OCI-LY3 (cell line): ENCODE data around the gene INSYN1.

Experiments
- H2AFZ ChIP-seq: fragments of 200-600, 300-600 bp; shearing (Covaris generic); 2 replicates; pipeline ENCODE4 v1.6.0; 2014; ENCODE audit warnings: antibody characterized with exemption, low read depth, low read length
- H3K27ac ChIP-seq: fragments of 200-600, 300-600 bp; sonication (generic); 2 replicates; pipeline ENCODE4 v1.5.1; 2014; ENCODE audit warnings: mild to moderate bottlenecking, low read length, moderate library complexity, mixed read lengths
- H3K27me3 ChIP-seq: fragments of 200-600, 300-600 bp; sonication (generic); 2 replicates; pipeline ENCODE4 v1.6.1; 2014; ENCODE audit warnings: low read depth, low read length, mixed read lengths
- H3K36me3 ChIP-seq: fragments of 200-600, 300-600 bp; sonication (generic); replicated peaks from 2 replicates; pipeline ENCODE3; 2014; ENCODE audit warnings: low read depth, low read length, mixed read lengths
- H3K4me1 ChIP-seq: fragments of 300-600, 200-600 bp; sonication (generic); 2 replicates; pipeline ENCODE4 v1.6.1; 2014; ENCODE audit warnings: low read length, mixed read lengths
- H3K4me2 ChIP-seq: fragments of 200-600, 300-600 bp; sonication (generic); 2 replicates; pipeline ENCODE4 v1.6.1; 2014; ENCODE audit warnings: low read length, mixed read lengths
- H3K4me3 ChIP-seq: fragments of 300-600, 200-600 bp; sonication (generic); 2 replicates; pipeline ENCODE4 v1.5.1; 2014; ENCODE audit warnings: antibody characterized with exemption, mild to moderate bottlenecking, low read length, moderate library complexity
- H3K79me2 ChIP-seq: fragments of 300-600, 200-600 bp; shearing (Covaris generic); 2 replicates; pipeline ENCODE4 v1.6.1; 2014; ENCODE audit warnings: mild to moderate bottlenecking, low read length, mixed read lengths
- H3K9ac ChIP-seq: fragments of 300-600, 200-600 bp; shearing (Covaris generic); 2 replicates; pipeline ENCODE4 v1.6.0; 2014; ENCODE audit warnings: mild to moderate bottlenecking, low read length, moderate library complexity
- H3K9me3 ChIP-seq: fragments of 200-600, 300-600 bp; shearing (Covaris generic); 2 replicates; pipeline ENCODE4 v1.6.1; 2014; ENCODE audit warnings: low read length, mixed read lengths; ENCODE audit not compliant: insufficient read depth
- H4K20me1 ChIP-seq: fragments of 200-600, 300-600 bp; sonication (generic); 2 replicates; pipeline ENCODE4 v1.6.1; 2016; ENCODE audit warnings: low read length, mixed read lengths; ENCODE audit not compliant: insufficient read depth
- EZH2phosphoT487 ChIP-seq: fragments of 200-600 bp; shearing (Covaris generic); IDR thresholded peaks from 2 replicates; pipeline ENCODE4 v1.6.1; 2018; ENCODE audit warnings: antibody characterized with exemption, mixed run types, low read depth
- TF ChIP-seq, protein P1 (sequence below): fragments of 200-600, 300-600 bp; sonication (generic); IDR thresholded peaks from 2 replicates; pipeline ENCODE4 v1.5.1; 2014; ENCODE audit warnings: antibody characterized with exemption, low read length, low read depth

Gene INSYN1

DNA sequence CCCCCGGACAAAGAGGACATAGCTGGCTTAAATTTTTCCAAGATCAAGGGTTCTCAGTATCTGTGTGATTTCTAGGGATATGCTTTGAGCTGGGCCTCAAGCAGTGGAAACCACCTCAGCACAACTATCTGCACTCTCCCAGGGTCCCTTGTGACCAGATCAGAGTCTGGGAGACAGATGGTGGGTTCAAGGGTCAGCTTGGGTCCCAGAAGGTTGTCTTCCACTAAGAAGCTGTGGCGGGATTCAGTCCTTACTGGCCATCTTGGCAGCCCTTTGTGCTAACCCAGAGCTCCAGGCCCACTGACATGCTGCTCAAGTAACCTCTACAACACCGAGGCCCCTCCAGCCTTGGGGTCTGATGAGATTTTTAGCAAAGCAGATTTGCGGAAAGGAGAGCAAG, 2.7 kb downstream of the INSYN1 start:
- Histone ChIP-seq H3K4me1 (peaks cover 7% of the 10 kb centered on the region), H3K9me3 (no peaks in the 10 kb centered on the region), H2AFZ (no peak overlapping the region), H3K79me2 (no peaks in the 10 kb centered on the region), H3K4me3 (no peak overlapping the region), H3K36me3 (no peaks in the 10 kb centered on the region), H3K27ac (no peak overlapping the region), H3K9ac (no peak overlapping the region), H4K20me1 (no peaks in the 10 kb centered on the region), H3K4me2 (no peak overlapping the region), H3K27me3 (peaks cover 6% of the 10 kb centered on the region)
- TF ChIP-seq EZH2phosphoT487: no peak
- TF ChIP-seq, protein P1, sequence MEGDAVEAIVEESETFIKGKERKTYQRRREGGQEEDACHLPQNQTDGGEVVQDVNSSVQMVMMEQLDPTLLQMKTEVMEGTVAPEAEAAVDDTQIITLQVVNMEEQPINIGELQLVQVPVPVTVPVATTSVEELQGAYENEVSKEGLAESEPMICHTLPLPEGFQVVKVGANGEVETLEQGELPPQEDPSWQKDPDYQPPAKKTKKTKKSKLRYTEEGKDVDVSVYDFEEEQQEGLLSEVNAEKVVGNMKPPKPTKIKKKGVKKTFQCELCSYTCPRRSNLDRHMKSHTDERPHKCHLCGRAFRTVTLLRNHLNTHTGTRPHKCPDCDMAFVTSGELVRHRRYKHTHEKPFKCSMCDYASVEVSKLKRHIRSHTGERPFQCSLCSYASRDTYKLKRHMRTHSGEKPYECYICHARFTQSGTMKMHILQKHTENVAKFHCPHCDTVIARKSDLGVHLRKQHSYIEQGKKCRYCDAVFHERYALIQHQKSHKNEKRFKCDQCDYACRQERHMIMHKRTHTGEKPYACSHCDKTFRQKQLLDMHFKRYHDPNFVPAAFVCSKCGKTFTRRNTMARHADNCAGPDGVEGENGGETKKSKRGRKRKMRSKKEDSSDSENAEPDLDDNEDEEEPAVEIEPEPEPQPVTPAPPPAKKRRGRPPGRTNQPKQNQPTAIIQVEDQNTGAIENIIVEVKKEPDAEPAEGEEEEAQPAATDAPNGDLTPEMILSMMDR: no peak

DNA sequence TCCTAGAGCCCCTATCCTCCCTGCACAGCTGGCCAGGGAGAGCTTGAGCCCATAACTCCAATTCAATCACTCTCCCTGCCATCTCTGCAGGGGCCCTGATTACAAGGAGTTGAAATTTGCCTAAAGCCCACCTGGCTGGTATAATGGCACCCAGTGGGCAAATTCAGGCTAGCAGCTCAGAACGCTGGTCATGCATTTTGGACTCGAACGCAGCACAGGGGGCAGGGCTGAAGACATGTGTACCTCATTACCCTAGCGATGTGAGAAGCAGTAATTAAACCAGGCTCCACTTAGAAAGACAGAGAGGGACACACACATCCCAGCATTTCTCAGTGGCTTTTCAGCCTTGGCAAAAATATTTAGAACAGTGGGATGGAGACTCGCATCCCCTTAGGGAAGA, 3.2 kb downstream of the INSYN1 start:
- no peak overlapping the region for H3K9ac ChIP-seq
- TF ChIP-seq, protein P1: no peak
- TF ChIP-seq EZH2phosphoT487: no peak
- H3K4me2 ChIP-seq: no peak overlapping the region
- no peak overlapping the region for H2AFZ ChIP-seq
- no peaks in the 10 kb centered on the region for H3K79me2 ChIP-seq
- H3K27ac ChIP-seq: no peak overlapping the region
- H3K36me3 ChIP-seq: no peaks in the 10 kb centered on the region
- H3K4me3 ChIP-seq: no peak overlapping the region
- H3K4me1 ChIP-seq: peaks cover 7% of the 10 kb centered on the region
- no peaks in the 10 kb centered on the region for H4K20me1 ChIP-seq
- H3K27me3 ChIP-seq: peaks cover 6% of the 10 kb centered on the region
- H3K9me3 ChIP-seq: no peaks in the 10 kb centered on the region

DNA sequence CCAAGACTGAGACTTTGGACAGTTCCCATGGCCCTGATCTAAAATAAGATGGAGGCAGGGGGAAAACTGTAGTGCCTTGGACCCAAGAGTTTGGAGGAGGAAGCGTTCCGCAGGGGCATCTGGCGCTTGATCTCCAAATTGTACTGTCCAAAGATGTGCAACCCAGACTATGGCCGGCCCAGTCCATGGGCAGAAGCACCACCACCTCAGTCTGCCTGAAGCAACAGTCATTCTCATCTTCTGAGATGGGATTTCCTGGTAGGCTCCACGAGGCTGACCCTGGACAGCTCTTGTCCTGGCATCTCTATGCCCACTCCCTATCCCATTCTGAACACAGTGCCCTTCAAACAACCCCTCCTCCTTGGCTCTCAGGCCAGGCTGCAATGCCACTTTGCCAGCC, 3.6 kb downstream of the INSYN1 start:
- Histone ChIP-seq H3K4me1 (peaks cover 3% of the 10 kb centered on the region), H3K4me3 (no peak overlapping the region), H3K36me3 (no peaks in the 10 kb centered on the region), H4K20me1 (no peaks in the 10 kb centered on the region), H3K4me2 (no peak overlapping the region), H3K79me2 (no peaks in the 10 kb centered on the region), H3K27me3 (peaks cover 6% of the 10 kb centered on the region), H3K27ac (no peak overlapping the region), H2AFZ (no peak overlapping the region), H3K9me3 (no peaks in the 10 kb centered on the region), H3K9ac (no peak overlapping the region)
- TF ChIP-seq EZH2phosphoT487: no peak
- TF ChIP-seq, protein P1: no peak

DNA sequence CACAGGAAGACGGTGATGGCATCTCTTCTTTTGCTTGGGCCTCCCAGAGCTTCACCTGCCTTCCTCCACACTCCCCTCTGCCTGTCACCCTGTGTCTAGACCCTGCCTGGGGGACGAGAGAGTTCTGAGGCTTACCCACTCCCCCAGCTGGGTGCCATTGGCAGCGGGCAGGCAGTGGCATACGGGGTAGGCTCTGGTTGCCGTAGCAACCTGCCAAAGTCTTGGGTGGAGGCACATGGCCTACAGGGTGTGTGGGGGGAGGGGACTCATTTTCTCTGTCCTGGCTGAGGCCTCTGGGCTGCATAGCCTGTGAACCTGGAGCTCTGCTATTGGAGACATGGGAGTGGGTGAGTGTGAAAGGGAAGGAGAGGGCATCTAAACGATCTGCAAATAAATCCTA, 4.4 kb downstream of the INSYN1 start:
- Histone ChIP-seq H3K36me3 (no peaks in the 10 kb centered on the region), H3K9me3 (no peaks in the 10 kb centered on the region)
- TF ChIP-seq, protein P1: no peak
- TF ChIP-seq EZH2phosphoT487: no peak

More for the DNA sequence above, 4.4 kb downstream of the INSYN1 start:
- no peak overlapping the region for H3K9ac ChIP-seq
- H3K27ac ChIP-seq: no peak overlapping the region
- H4K20me1 ChIP-seq: no peaks in the 10 kb centered on the region
- no peak overlapping the region for H2AFZ ChIP-seq
- H3K27me3 ChIP-seq: peaks cover 6% of the 10 kb centered on the region
- H3K4me1 ChIP-seq: no peaks in the 10 kb centered on the region
- no peaks in the 10 kb centered on the region for H3K79me2 ChIP-seq
- H3K4me2 ChIP-seq: no peak overlapping the region
- no peak overlapping the region for H3K4me3 ChIP-seq
